ENCODE data around the gene ATP8B4.

The ATP8B4 gene

GRCh38 chr15:50075319-50075718, 43.7 kb downstream of the ATP8B4 start:
- H3K27me3 ChIP-seq (ENCODE audit: control insufficient read depth, insufficient read depth, low read length), result no peaks in the 10 kb centered on the region
- H3K36me3 ChIP-seq (ENCODE audit: control insufficient read depth, insufficient read depth, low read length), result no peaks in the 10 kb centered on the region
- H3K27ac ChIP-seq (ENCODE audit: low read depth, low read length), result no peak overlapping the region
- no peaks in the 10 kb centered on the region for H3K9me3 ChIP-seq (ENCODE audit: control insufficient read depth, insufficient read depth, low read depth, low read length)
- H3K4me3 ChIP-seq (ENCODE audit: low read depth, low read length), result no peak overlapping the region
- H3K9ac ChIP-seq (ENCODE audit: low read length), result no peak overlapping the region
- H3K4me1 ChIP-seq (ENCODE audit: control insufficient read depth, insufficient read depth, low read length), result no peaks in the 10 kb centered on the region

GRCh38 chr15:50071551-50072258, 47.3 kb downstream of the ATP8B4 start:
- Histone ChIP-seq H3K36me3 (ENCODE audit: control insufficient read depth, insufficient read depth, low read length) (no peaks in the 10 kb centered on the region), H3K4me1 (ENCODE audit: control insufficient read depth, insufficient read depth, low read length) (no peaks in the 10 kb centered on the region), H3K27ac (ENCODE audit: low read depth, low read length) (no peak overlapping the region), H3K9me3 (ENCODE audit: control insufficient read depth, insufficient read depth, low read depth, low read length) (no peaks in the 10 kb centered on the region), H3K9ac (ENCODE audit: low read length) (no peak overlapping the region), H3K27me3 (ENCODE audit: control insufficient read depth, insufficient read depth, low read length) (no peaks in the 10 kb centered on the region), H3K4me3 (ENCODE audit: low read depth, low read length) (no peak overlapping the region)

- no peak overlapping the region for H3K4me3 ChIP-seq (ENCODE audit: low read depth, low read length)
- H3K9ac ChIP-seq (ENCODE audit: low read length), result no peak overlapping the region
- H3K27me3 ChIP-seq (ENCODE audit: control insufficient read depth, insufficient read depth, low read length), result no peaks in the 10 kb centered on the region
- no peak overlapping the region for H3K27ac ChIP-seq (ENCODE audit: low read depth, low read length)
- H3K9me3 ChIP-seq (ENCODE audit: control insufficient read depth, insufficient read depth, low read depth, low read length), result no peaks in the 10 kb centered on the region
- no peaks in the 10 kb centered on the region for H3K36me3 ChIP-seq (ENCODE audit: control insufficient read depth, insufficient read depth, low read length)
- no peaks in the 10 kb centered on the region for H3K4me1 ChIP-seq (ENCODE audit: control insufficient read depth, insufficient read depth, low read length)
These were observed 51.0 kb downstream of the ATP8B4 start for GRCh38 chr15:50068016-50068415.

GRCh38 chr15:50067254-50067653, 51.8 kb downstream of the ATP8B4 start:
- no peak overlapping the region for H3K4me3 ChIP-seq (ENCODE audit: low read depth, low read length)
- no peak overlapping the region for H3K9ac ChIP-seq (ENCODE audit: low read length)
- H3K27ac ChIP-seq (ENCODE audit: low read depth, low read length), result no peak overlapping the region; the same call in 1 of the 2 replicates
- H3K27me3 ChIP-seq (ENCODE audit: control insufficient read depth, insufficient read depth, low read length), result no peaks in the 10 kb centered on the region
- no peaks in the 10 kb centered on the region for H3K9me3 ChIP-seq (ENCODE audit: control insufficient read depth, insufficient read depth, low read depth, low read length)
- no peaks in the 10 kb centered on the region for H3K36me3 ChIP-seq (ENCODE audit: control insufficient read depth, insufficient read depth, low read length)
- no peaks in the 10 kb centered on the region for H3K4me1 ChIP-seq (ENCODE audit: control insufficient read depth, insufficient read depth, low read length)

- H3K9me3 ChIP-seq (ENCODE audit: control insufficient read depth, insufficient read depth, low read depth, low read length), result no peaks in the 10 kb centered on the region
- no peak overlapping the region for H3K9ac ChIP-seq (ENCODE audit: low read length)
- H3K36me3 ChIP-seq (ENCODE audit: control insufficient read depth, insufficient read depth, low read length), result no peaks in the 10 kb centered on the region
- no peaks in the 10 kb centered on the region for H3K27me3 ChIP-seq (ENCODE audit: control insufficient read depth, insufficient read depth, low read length)
- H3K4me1 ChIP-seq (ENCODE audit: control insufficient read depth, insufficient read depth, low read length), result no peaks in the 10 kb centered on the region
- no peak overlapping the region for H3K4me3 ChIP-seq (ENCODE audit: low read depth, low read length)
- H3K27ac ChIP-seq (ENCODE audit: low read depth, low read length), result no peak overlapping the region
These were observed 52.4 kb downstream of the ATP8B4 start for GRCh38 chr15:50066666-50067065.

GRCh38 chr15:50066202-50066601, 52.8 kb downstream of the ATP8B4 start:
- no peaks in the 10 kb centered on the region for H3K27me3 ChIP-seq (ENCODE audit: control insufficient read depth, insufficient read depth, low read length)
- H3K9me3 ChIP-seq (ENCODE audit: control insufficient read depth, insufficient read depth, low read depth, low read length), result no peaks in the 10 kb centered on the region
- H3K36me3 ChIP-seq (ENCODE audit: control insufficient read depth, insufficient read depth, low read length), result no peaks in the 10 kb centered on the region
- no peaks in the 10 kb centered on the region for H3K4me1 ChIP-seq (ENCODE audit: control insufficient read depth, insufficient read depth, low read length)
- no peak overlapping the region for H3K27ac ChIP-seq (ENCODE audit: low read depth, low read length)
- no peak overlapping the region for H3K9ac ChIP-seq (ENCODE audit: low read length)
- H3K4me3 ChIP-seq (ENCODE audit: low read depth, low read length), result no peak overlapping the region

GRCh38 chr15:50065279-50065678, 53.8 kb downstream of the ATP8B4 start:
- Histone ChIP-seq H3K36me3 (ENCODE audit: control insufficient read depth, insufficient read depth, low read length) (no peaks in the 10 kb centered on the region), H3K27ac (ENCODE audit: low read depth, low read length) (no peak overlapping the region), H3K9ac (ENCODE audit: low read length) (no peak overlapping the region), H3K4me3 (ENCODE audit: low read depth, low read length) (no peak overlapping the region), H3K27me3 (ENCODE audit: control insufficient read depth, insufficient read depth, low read length) (no peaks in the 10 kb centered on the region), H3K4me1 (ENCODE audit: control insufficient read depth, insufficient read depth, low read length) (peaks cover 5% of the 10 kb centered on the region), H3K9me3 (ENCODE audit: control insufficient read depth, insufficient read depth, low read depth, low read length) (no peaks in the 10 kb centered on the region)

GRCh38 chr15:50064673-50065072, 54.4 kb downstream of the ATP8B4 start:
- Histone ChIP-seq H3K9ac (ENCODE audit: low read length) (no peak overlapping the region), H3K4me3 (ENCODE audit: low read depth, low read length) (no peak overlapping the region), H3K27me3 (ENCODE audit: control insufficient read depth, insufficient read depth, low read length) (no peaks in the 10 kb centered on the region), H3K27ac (ENCODE audit: low read depth, low read length) (no peak overlapping the region), H3K9me3 (ENCODE audit: control insufficient read depth, insufficient read depth, low read depth, low read length) (no peaks in the 10 kb centered on the region), H3K4me1 (ENCODE audit: control insufficient read depth, insufficient read depth, low read length) (peaks cover 11% of the 10 kb centered on the region), H3K36me3 (ENCODE audit: control insufficient read depth, insufficient read depth, low read length) (no peaks in the 10 kb centered on the region)

- H3K36me3 ChIP-seq (ENCODE audit: control insufficient read depth, insufficient read depth, low read length), result no peaks in the 10 kb centered on the region
- no peaks in the 10 kb centered on the region for H3K9me3 ChIP-seq (ENCODE audit: control insufficient read depth, insufficient read depth, low read depth, low read length)
- H3K27ac ChIP-seq (ENCODE audit: low read depth, low read length), result no peak overlapping the region
- H3K27me3 ChIP-seq (ENCODE audit: control insufficient read depth, insufficient read depth, low read length), result no peaks in the 10 kb centered on the region
- no peak overlapping the region for H3K9ac ChIP-seq (ENCODE audit: low read length)
- peaks cover 11% of the 10 kb centered on the region for H3K4me1 ChIP-seq (ENCODE audit: control insufficient read depth, insufficient read depth, low read length)
- no peak overlapping the region for H3K4me3 ChIP-seq (ENCODE audit: low read depth, low read length)
These were observed 55.8 kb downstream of the ATP8B4 start for GRCh38 chr15:50063226-50063625.

- Histone ChIP-seq H3K36me3 (ENCODE audit: control insufficient read depth, insufficient read depth, low read length) (no peaks in the 10 kb centered on the region), H3K4me1 (ENCODE audit: control insufficient read depth, insufficient read depth, low read length) (peaks cover 11% of the 10 kb centered on the region), H3K9me3 (ENCODE audit: control insufficient read depth, insufficient read depth, low read depth, low read length) (no peaks in the 10 kb centered on the region), H3K27ac (ENCODE audit: low read depth, low read length) (no peak overlapping the region), H3K4me3 (ENCODE audit: low read depth, low read length) (no peak overlapping the region), H3K9ac (ENCODE audit: low read length) (no peak overlapping the region), H3K27me3 (ENCODE audit: control insufficient read depth, insufficient read depth, low read length) (no peaks in the 10 kb centered on the region)
These were observed 57.5 kb downstream of the ATP8B4 start for GRCh38 chr15:50061503-50061902.

- Histone ChIP-seq H3K9me3 (ENCODE audit: control insufficient read depth, insufficient read depth, low read depth, low read length) (no peaks in the 10 kb centered on the region), H3K27me3 (ENCODE audit: control insufficient read depth, insufficient read depth, low read length) (no peaks in the 10 kb centered on the region), H3K36me3 (ENCODE audit: control insufficient read depth, insufficient read depth, low read length) (no peaks in the 10 kb centered on the region), H3K9ac (ENCODE audit: low read length) (no peak overlapping the region), H3K4me1 (ENCODE audit: control insufficient read depth, insufficient read depth, low read length) (peaks cover 11% of the 10 kb centered on the region), H3K27ac (ENCODE audit: low read depth, low read length) (no peak overlapping the region), H3K4me3 (ENCODE audit: low read depth, low read length) (no peak overlapping the region)
These were observed 59.1 kb downstream of the ATP8B4 start for GRCh38 chr15:50059883-50060282.
